ENCODE measurements around the gene PLXND1. TPM values are rescaled to one million over a fixed set of nuclear protein-coding genes. Genes with fewer than 3 reads are reported as not detected.
A peak's percentile ranks its signal among the peaks of the same experiment; 100 is the strongest.

PLXND1 gene
- polyA plus RNA-seq, 6 donors from 2014 or later: 0.11 to 0.32 TPM; not detected in 4

DNA sequence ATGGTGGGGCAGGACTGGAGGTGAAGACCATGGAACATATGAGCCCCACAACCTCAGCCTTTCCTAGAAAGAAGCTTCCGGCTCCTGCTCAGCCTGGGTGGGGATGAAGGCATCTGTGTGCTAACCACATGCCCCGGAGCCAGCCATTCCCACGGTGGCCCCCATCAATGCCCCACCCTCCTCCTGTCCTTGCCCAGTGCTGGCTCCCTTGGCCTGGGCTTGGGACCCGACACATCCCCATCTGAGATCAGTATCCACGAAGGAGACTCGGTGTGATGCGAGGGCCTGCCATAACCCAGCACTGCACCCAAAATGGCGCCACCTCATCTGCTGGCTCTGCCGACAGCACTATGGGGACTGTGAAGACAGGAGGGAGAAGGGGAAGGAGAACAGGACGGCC, 16.5 kb upstream of the PLXND1 start:
- DNase-seq: no peak
- ATAC-seq (ENCODE audit: low read depth in 2 of 2): no peak
- peaks cover 10% of the 10 kb centered on the region in 3 donors for H3K27me3 Mint-ChIP-seq
- H3K4me3 Mint-ChIP-seq: no peak overlapping the region
- H3K36me3 Mint-ChIP-seq: no peaks in the 10 kb centered on the region
- H3K27ac Mint-ChIP-seq: peak overlapping the region in 1 of 6 donors; percentile 38
- no peaks in the 10 kb centered on the region for H3K9me3 Mint-ChIP-seq
- H3K4me1 Mint-ChIP-seq: peaks cover 19 to 28% (median 25%) of the 10 kb centered on the region in 3 donors

DNA sequence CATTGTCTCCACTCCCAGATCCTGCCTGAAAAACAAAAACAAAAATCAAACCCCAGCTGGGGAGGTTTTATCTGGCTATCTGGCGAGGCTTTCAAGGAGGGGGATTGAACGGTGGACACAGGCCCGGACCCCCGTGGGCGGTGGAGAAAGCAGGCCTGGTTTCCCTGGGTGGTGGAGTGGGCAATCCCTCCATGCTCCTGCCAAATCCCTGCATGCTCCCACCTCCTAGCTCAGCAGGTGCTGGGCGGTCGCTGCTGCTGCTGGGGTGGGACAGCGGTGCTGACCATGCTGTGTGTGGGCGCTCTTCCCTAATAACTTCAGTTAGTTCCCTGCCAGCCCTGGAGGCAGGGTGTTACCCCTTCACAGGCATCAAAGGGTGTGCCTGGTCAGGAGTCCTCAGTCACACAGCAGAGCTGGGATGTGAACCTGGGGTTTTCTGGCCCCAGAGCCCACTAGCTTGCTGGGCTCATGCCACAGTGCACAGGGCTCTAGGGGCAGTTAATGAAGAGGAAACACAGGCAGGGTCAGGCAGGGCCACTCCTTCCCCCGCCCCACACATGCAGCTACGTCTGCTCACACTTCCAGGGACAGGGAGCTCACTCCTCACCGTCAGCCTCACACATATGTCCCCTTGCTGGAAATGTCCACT, 15.9 kb upstream of the PLXND1 start:
- Mint-ChIP-seq H3K9me3 (no peaks in the 10 kb centered on the region), H3K4me3 (no peak overlapping the region), H3K36me3 (no peaks in the 10 kb centered on the region), H3K4me1 (peaks cover 13 to 22% (median 19%) of the 10 kb centered on the region in 3 donors), H3K27me3 (peaks cover 10 to 15% (median 11%) of the 10 kb centered on the region in 3 donors), H3K27ac (peak overlapping the region in 1 of 6 donors; percentile 38)
- DNase-seq (no peak), ATAC-seq (ENCODE audit: low read depth in 2 of 2) (no peak)

DNA sequence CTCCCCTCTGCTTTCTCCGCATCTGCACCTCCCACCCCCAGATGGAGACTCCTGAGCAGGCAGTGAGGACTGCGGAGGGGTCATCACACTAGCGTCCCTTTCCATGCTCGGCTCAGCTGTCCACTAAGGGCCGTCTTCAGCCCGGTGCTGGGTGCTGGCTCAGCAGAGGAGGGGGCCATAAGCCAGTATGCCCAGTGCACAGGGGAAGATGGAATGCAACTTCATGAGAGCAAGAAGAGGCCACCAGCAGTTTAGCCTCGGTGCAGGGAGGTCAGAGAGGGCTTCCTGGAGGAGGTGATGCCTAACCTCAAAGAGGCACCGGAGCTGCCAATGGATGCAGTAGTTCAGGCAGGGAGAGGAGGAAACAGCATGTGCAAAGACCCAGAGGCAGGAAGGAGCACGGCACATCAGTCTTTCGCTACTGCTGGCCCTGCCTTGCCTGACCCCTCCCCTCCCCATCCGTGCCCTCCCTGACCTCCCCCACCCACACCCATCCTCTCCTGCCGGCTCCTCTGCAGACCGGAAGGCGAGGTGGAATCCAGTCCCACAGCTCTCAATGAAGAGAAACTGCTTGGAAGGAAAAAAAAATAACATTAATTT, 15.2 kb upstream of the PLXND1 start:
- no peak for DNase-seq
- peaks cover 15 to 21% (median 17%) of the 10 kb centered on the region in 3 donors for H3K27me3 Mint-ChIP-seq
- ATAC-seq (ENCODE audit: low read depth in 2 of 2): no peak
- no peaks in the 10 kb centered on the region for H3K36me3 Mint-ChIP-seq
- H3K4me3 Mint-ChIP-seq: no peak overlapping the region
- peaks cover 12 to 18% (median 15%) of the 10 kb centered on the region in 3 donors for H3K4me1 Mint-ChIP-seq
- no peaks in the 10 kb centered on the region for H3K9me3 Mint-ChIP-seq
- no peak overlapping the region for H3K27ac Mint-ChIP-seq

DNA sequence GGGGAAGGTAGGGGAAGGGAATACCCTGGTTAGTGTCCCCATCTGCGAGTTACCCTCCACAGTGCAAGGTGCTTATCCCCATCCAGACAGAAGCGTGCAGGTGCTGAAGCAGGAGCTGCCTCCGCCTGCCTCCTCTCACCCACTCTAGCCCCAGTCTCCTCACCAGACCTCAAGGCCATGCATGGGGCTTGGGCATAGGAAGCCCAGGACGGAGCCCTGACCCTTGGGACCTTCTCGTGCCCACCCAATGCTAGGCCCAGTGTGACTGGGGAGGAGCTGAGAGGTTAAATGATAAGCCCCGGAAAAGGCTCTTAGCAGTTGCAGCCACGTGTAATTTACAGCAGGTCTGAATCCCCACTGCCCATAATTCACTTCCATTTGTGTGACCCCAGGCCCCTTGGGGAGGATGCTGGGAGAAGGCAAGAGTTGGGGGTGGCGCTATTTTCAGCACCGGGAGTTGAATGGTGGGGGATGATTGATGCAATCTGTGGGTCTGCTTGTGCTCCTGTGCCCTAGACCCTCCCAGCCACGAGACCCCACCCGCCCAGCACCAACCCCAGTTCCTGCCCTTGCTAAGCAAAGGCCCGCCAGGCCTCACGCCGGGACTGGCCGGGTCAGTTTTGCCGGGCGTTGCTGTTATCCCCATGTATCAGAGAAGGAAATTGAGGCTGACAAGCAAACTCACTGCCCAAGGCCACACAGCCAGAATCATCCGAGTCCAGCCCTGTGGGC, 14.5 kb upstream of the PLXND1 start:
- no peak for DNase-seq
- Mint-ChIP-seq H3K27ac (no peak overlapping the region), H3K9me3 (no peaks in the 10 kb centered on the region), H3K36me3 (no peaks in the 10 kb centered on the region), H3K4me1 (peaks cover 10 to 13% (median 12%) of the 10 kb centered on the region in 3 donors), H3K4me3 (no peak overlapping the region), H3K27me3 (peaks cover 15 to 25% (median 17%) of the 10 kb centered on the region in 3 donors)
- ATAC-seq (ENCODE audit: low read depth in 2 of 2): no peak

DNA sequence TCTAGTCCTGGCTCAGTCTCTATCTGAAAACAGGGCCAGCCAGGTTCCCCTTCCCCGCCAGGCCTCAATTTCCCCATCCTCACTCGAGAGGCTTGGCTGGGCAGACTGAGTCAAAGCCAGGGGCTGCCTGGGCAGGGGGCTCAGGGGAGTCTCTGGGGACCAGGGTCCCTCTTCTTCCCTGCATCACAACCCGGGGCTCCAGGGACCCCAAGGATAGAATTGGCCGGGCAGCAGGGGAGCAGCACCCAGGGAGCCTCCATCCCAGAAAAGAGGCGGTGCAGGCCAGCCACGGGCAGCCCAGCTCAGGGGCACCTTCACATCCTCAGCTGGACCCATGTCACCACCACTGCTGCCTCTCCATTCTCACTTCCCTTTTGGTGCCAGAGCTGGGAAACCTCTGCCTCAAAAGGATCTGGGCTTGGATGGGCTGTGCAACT, 13.3 kb upstream of the PLXND1 start:
- Mint-ChIP-seq H3K27ac (peak overlapping the region in 1 of 6 donors; percentile 21), H3K4me1 (peaks cover 8 to 12% (median 9%) of the 10 kb centered on the region in 3 donors), H3K36me3 (no peaks in the 10 kb centered on the region), H3K27me3 (peaks cover 21 to 35% (median 25%) of the 10 kb centered on the region in 3 donors), H3K9me3 (no peaks in the 10 kb centered on the region), H3K4me3 (no peak overlapping the region)
- DNase-seq: no peak
- peak in 1 of 2 donors; percentile 44 for ATAC-seq (ENCODE audit: low read depth in 2 of 2)

DNA sequence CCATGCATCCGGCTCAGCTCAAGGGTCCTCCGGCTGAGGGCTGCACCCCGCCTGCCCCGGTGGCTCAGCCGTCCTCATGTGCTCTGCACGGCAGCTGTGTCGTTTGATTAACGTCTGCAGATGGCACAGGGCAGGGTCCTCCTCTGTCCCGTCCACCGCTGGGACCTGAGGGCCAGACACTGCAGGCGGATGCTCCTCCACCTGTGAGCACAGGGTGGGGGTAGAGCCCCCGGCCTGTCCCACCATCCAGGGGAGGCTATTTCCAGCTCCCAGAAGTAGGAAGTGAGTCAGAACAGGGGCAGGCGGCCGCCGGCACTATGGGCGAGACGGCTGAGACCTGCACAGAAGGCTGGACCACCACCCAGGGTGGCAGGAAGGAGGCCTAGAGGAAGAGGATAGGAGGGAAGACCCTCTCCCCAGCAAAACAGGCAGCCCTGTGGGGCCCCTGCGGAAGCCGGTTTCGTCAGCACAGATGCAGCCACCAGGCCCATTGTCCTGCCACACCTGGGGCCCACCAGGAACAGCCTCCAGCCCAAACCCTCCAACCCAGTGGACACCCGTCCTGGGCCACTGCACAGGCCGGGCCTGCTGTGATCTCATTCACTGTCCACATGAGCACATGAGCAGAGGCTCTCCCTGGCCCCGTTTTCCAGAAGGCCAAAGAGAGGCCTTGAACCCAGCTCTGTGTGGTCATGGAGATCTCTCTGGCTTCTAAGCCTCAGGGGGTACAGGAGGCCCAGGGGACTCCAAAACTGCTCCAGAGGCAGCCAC, 12.6 kb upstream of the PLXND1 start:
- Mint-ChIP-seq H3K4me3 (peak overlapping the region in 7 of 8 donors; percentile 10 to 80 (median 46)), H3K36me3 (no peaks in the 10 kb centered on the region), H3K9me3 (no peaks in the 10 kb centered on the region), H3K27ac (peak overlapping the region in 1 of 6 donors; percentile 77), H3K27me3 (peaks cover 23 to 35% (median 25%) of the 10 kb centered on the region in 3 donors), H3K4me1 (peaks cover 8 to 12% (median 9%) of the 10 kb centered on the region in 3 donors)
- ATAC-seq (ENCODE audit: low read depth in 2 of 2) (peak in 1 of 2 donors; percentile 30), DNase-seq (no peak)

DNA sequence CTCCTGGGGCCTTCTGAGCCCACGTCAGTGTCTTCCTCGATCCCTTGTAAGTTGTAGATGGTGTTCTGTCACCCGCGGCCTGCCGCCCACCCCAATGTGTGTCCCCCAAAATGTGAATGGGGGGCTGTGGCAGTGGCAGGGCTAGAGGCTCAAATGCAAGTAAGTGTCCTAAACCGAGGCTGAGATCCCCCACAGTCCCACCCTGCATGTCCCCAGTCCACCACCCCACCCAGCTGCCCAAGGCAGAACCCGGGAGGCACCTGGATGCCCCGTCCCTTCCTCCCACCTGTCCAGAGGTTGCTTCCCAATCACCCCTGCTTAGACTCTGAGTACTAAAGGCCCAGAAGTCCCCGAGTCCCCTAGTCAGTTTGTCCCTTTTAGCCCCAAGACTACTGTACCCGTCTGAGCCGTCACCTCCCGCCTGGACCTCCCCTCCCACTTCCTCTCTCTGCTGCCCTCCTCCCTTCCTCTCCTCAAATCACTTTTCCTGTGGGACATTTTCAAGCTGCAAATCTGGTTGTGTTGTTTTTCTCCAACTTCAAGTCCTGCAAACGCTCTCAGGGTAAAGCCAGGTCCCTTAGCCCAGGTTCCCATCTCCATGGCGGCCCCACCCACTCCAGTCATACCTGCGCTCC, 11.8 kb upstream of the PLXND1 start:
- H3K9me3 Mint-ChIP-seq: no peaks in the 10 kb centered on the region
- H3K27me3 Mint-ChIP-seq: peaks cover 23 to 36% (median 25%) of the 10 kb centered on the region in 3 donors
- no peak for DNase-seq
- peak overlapping the region in 2 of 6 donors; percentile 77 to 93 for H3K27ac Mint-ChIP-seq
- peaks cover 8 to 12% (median 9%) of the 10 kb centered on the region in 3 donors for H3K4me1 Mint-ChIP-seq
- ATAC-seq (ENCODE audit: low read depth in 2 of 2): no peak
- H3K36me3 Mint-ChIP-seq: no peaks in the 10 kb centered on the region
- peak overlapping the region in 7 of 8 donors; percentile 10 to 80 (median 46) for H3K4me3 Mint-ChIP-seq

DNA sequence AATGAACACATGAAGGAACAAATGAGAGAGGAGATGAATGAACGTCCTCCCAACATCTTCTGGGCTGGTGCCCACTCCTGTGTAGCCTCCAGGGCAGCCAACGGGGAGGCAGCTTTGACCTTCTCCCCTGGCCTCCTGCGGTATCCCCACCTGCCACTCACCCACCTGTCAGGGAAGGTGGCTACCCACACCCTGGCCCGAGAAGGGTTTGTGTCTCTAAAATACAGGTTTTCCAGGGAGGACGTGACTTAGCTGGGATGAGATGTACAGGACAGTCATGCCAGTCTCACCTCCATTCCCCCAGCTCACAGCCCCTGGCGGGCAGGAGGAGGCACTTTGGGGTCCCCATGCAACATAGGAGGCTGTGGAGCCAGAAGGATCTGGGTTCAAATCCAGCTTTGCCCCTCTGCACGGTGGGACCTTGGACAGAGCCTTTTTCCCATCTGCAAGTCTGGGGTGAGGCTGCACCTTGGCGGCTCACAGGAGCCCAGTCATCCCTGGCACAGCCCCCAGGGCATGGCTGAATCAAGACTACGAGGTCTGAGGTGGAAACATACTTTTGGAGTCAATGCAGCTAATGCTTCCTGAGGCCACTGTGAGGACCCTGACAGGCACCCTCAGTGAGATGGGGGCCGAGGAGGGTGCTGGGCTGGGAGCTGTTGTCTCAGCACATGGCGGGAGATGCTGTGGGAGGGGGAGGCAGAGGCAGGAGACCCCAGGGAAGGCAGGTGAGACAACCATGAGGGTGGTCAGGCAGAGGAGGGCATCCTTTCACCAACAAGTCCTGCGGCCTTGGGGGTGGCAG, 11.1 kb upstream of the PLXND1 start:
- DNase-seq: no peak
- H3K4me1 Mint-ChIP-seq: peaks cover 8 to 12% (median 9%) of the 10 kb centered on the region in 3 donors
- H3K27ac Mint-ChIP-seq: no peak overlapping the region
- peaks cover 23 to 44% (median 25%) of the 10 kb centered on the region in 3 donors for H3K27me3 Mint-ChIP-seq
- no peaks in the 10 kb centered on the region for H3K9me3 Mint-ChIP-seq
- H3K36me3 Mint-ChIP-seq: no peaks in the 10 kb centered on the region
- no peak overlapping the region for H3K4me3 Mint-ChIP-seq
- ATAC-seq (ENCODE audit: low read depth in 2 of 2): no peak

DNA sequence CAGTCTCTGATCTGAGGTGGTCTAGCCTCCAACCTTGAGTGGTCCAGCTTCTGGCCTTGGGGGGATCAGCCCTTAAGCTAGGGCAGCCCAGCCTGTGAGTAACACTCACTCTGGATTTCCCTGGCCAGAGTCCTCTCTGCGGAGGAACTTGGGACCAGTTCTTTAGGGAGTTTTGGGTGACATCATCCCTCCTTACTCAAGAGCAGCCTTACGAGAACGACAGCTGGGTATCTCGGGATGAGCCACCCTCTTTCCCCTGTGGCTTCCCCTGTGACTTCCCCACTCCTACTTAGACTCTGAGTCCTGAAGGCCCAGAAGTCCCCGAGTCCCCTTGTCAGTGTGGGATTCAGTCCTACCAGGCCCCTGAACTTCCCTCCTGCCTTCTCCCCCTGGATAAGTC, 10.2 kb upstream of the PLXND1 start:
- Mint-ChIP-seq H3K36me3 (no peaks in the 10 kb centered on the region), H3K27ac (peak overlapping the region in 1 of 6 donors; percentile 8), H3K4me3 (no peak overlapping the region), H3K4me1 (peaks cover 8 to 12% (median 9%) of the 10 kb centered on the region in 3 donors), H3K27me3 (peaks cover 23 to 48% (median 25%) of the 10 kb centered on the region in 3 donors), H3K9me3 (no peaks in the 10 kb centered on the region)
- ATAC-seq (ENCODE audit: low read depth in 2 of 2) (no peak), DNase-seq (no peak)

DNA sequence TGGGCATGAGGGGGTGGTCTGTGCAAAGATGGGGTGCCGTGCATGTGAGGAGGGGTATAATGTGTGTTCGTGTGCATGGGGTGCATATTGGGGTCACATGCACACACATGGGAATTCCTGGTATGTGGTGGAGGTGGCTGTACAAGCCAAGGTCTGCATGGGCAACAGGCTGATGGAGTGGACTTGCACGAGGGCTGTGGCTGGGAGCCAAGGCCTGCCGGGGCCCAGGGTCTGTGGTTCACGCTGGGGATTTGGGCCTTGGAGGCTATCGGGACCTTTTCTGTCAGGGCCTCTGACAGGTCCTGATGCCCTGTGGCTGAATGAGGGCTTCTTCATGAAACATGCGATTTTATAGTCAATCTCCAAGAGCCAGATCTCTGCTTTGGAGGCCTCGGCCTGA, 9.8 kb upstream of the PLXND1 start:
- no peak for DNase-seq
- Mint-ChIP-seq H3K4me3 (no peak overlapping the region), H3K36me3 (no peaks in the 10 kb centered on the region), H3K27me3 (peaks cover 23 to 51% (median 25%) of the 10 kb centered on the region in 3 donors), H3K4me1 (peaks cover 8 to 12% (median 9%) of the 10 kb centered on the region in 3 donors), H3K27ac (no peak overlapping the region), H3K9me3 (no peaks in the 10 kb centered on the region)
- ATAC-seq (ENCODE audit: low read depth in 2 of 2): no peak

DNA sequence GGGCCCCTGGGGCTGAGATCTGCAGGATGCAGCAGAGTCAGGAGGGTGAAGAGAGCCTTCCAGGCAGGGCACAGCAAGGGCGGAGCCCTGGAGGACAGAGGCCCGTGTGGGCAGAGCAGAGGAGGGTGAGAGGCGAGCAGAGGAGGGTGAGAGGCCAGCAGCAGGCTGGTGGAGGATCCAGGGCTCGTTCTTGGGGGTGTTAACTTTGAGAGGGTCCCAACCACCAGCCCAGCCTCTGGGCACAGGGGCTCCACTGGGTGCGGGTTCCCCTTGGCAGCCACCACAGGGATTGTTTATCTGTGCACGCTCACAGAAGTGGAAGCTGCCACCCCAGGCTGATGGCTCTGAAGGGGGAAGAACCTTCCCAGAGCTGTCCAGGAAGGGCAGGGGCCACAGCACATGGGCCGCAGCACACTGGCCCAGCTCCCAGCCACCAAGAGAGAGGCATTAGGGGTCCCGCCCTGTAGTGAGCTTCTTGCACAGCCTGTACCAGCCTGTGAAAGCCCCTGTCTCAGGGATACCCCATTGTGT, 9.3 kb upstream of the PLXND1 start:
- Mint-ChIP-seq H3K4me1 (peaks cover 8 to 12% (median 9%) of the 10 kb centered on the region in 3 donors), H3K36me3 (no peaks in the 10 kb centered on the region), H3K4me3 (no peak overlapping the region), H3K9me3 (no peaks in the 10 kb centered on the region), H3K27me3 (peaks cover 23 to 55% (median 25%) of the 10 kb centered on the region in 3 donors), H3K27ac (no peak overlapping the region)
- ATAC-seq (ENCODE audit: low read depth in 2 of 2): no peak
- DNase-seq: no peak

DNA sequence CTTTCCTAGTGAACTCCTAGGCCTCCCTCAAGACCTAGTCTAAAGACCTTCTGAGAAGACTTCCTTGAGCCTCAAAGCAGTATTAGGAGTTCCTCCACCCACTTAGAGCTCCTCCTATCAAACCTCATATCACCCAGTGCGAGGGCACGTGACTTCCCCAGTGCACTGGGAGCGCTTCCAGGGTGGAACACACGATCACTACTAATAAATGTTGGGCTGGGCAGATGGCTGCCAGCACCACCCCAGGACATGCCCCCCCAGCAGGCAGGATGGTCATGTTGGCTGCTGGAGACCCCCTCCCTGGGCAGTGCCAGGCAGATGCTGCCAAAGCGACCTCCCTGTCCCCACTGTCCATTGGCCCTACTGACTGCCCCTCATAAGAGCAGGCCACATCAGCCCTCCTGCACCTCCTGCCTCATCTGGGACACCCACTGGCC, 8.5 kb upstream of the PLXND1 start:
- DNase-seq (no peak), ATAC-seq (ENCODE audit: low read depth in 2 of 2) (no peak)
- Mint-ChIP-seq H3K27ac (peak overlapping the region in 1 of 6 donors; percentile 88), H3K27me3 (peaks cover 23 to 55% (median 25%) of the 10 kb centered on the region in 3 donors), H3K4me1 (peaks cover 8 to 12% (median 9%) of the 10 kb centered on the region in 3 donors), H3K9me3 (no peaks in the 10 kb centered on the region), H3K36me3 (no peaks in the 10 kb centered on the region), H3K4me3 (no peak overlapping the region)
